Lung (tissue), 12 donors: ENCODE measurements around the gene SLC9A9. TPM values are rescaled to one million over a fixed set of nuclear protein-coding genes. Genes with fewer than 3 reads are reported as not detected.

ENCODE experiments used
- ATAC-seq: fragments of 200-7000 bp; cut with Tn5 transposase; one replicate; pipeline ENCODE4 v1.9.1; 2020; ENCODE audit warnings: moderate number of reproducible peaks; ENCODE audit not compliant: insufficient read depth, low FRiP score
- DNase-seq, 3 donors: peaks; one replicate each; pipeline ENCODE4 v3.0.0-alpha.2; 2013 to 2017
- H3K27ac ChIP-seq, 2 donors: one replicate each; pipeline ENCODE4 v1.5.1; 2013; ENCODE audit warnings: mild to moderate bottlenecking in 2 of 2, moderate library complexity in 2 of 2, control low read depth in 1 of 2, inconsistent platforms in 1 of 2, low read depth in 1 of 2, low read length in 1 of 2
- H3K27me3 ChIP-seq, 3 donors: one replicate each; pipeline ENCODE4 v1.5.1; 2013; ENCODE audit warnings: low read length in 2 of 3; ENCODE audit not compliant: control insufficient read depth in 3 of 3, insufficient read depth in 3 of 3
- H3K36me3 ChIP-seq, 4 donors: one replicate each; pipeline ENCODE4 v1.5.1; 2013; ENCODE audit warnings: low read length in 4 of 4, mild to moderate bottlenecking in 1 of 4, moderate library complexity in 1 of 4; ENCODE audit not compliant: control insufficient read depth in 4 of 4, insufficient read depth in 4 of 4
- H3K4me1 ChIP-seq, 5 donors: one replicate each; pipeline ENCODE4 v1.5.1; 2013; ENCODE audit warnings: low read length in 5 of 5, mild to moderate bottlenecking in 2 of 5, moderate library complexity in 1 of 5; ENCODE audit not compliant: control insufficient read depth in 5 of 5, insufficient read depth in 5 of 5
- H3K4me3 ChIP-seq: one replicate; pipeline ENCODE4 v1.5.1; 2013; ENCODE audit warnings: mild to moderate bottlenecking, control low read depth, moderate library complexity
- H3K9ac ChIP-seq, 2 donors: one replicate each; pipeline ENCODE4 v1.5.1; 2013; ENCODE audit warnings: low read length in 2 of 2, control low read depth in 1 of 2; ENCODE audit not compliant: insufficient read depth in 1 of 2
- H3K9me3 ChIP-seq, 4 donors: one replicate each; pipeline ENCODE4 v1.5.1; 2013; ENCODE audit warnings: low read length in 3 of 4, mild to moderate bottlenecking in 1 of 4, moderate library complexity in 1 of 4; ENCODE audit not compliant: control insufficient read depth in 4 of 4, insufficient read depth in 3 of 4
- CTCF ChIP-seq: IDR thresholded peaks from 2 replicates; pipeline ENCODE4 v1.5.1; 2012; ENCODE audit warnings: mild to moderate bottlenecking; ENCODE audit errors: control extremely low read depth, extremely low read depth
- WGBS, 2 donors: extraction: QIAGEN DNeasy Blood & Tissue Kit; methylation state at CpG; one replicate each; pipeline ENCODE4 v1.1.7; 2013; 5-methylcytosine and 5-hydroxymethylcytosine counted together
- polyA plus RNA-seq, 2 donors: library from polyadenylated mRNA; stranded (reverse); fragments of 200-250 nt; gene quantifications; one replicate each; pipeline ENCODE4 v1.2.1, GENCODE V29; 2013
- total RNA-seq, 2 donors: library from RNA; depleted of rRNA in 1 of 2; stranded (reverse); fragments of >200 nt in 1 of 2; gene quantifications; one replicate each; pipeline ENCODE4 v1.2.1, GENCODE V29; 2014 to 2021
- donor health status: control.
- donor health status: control.
- donor health status: Bipolar disorder and iron deficiency.
- donor health status: healthy.
- donor health status: DM: yes; HTN: yes; CAD: no.

Gene SLC9A9
- total and polyA plus RNA-seq, 4 donors: 2.2 to 66.3 (median 8.2) TPM

- DNase-seq (no peak), ATAC-seq (no peak)
- Histone ChIP-seq H3K4me3 (no peak overlapping the region), H3K36me3 (peaks cover 0 to 5% (median 2%) of the 10 kb centered on the region in 4 donors), H3K9me3 (peaks cover 0 to 8% (median 5%) of the 10 kb centered on the region in 4 donors), H3K9ac (no peak overlapping the region), H3K27me3 (no peaks in the 10 kb centered on the region), H3K27ac (no peak overlapping the region), H3K4me1 (peaks cover 0 to 17% (median 4%) of the 10 kb centered on the region in 5 donors)
- 98 to 99% methylated on average over 3 of the region's 3 CpGs for WGBS, 2 donors
- TF ChIP-seq CTCF: no peak
These were observed 207.5 kb downstream of the SLC9A9 start for GRCh38 chr3:143640774-143641173.

GRCh38 chr3:143637133-143637532 is 211.1 kb downstream of the SLC9A9 start:
- no peak for ATAC-seq
- Histone ChIP-seq H3K9ac (no peak overlapping the region), H3K4me3 (no peak overlapping the region), H3K36me3 (peaks cover 0 to 5% (median 2%) of the 10 kb centered on the region in 4 donors), H3K9me3 (peaks cover 0 to 8% (median 5%) of the 10 kb centered on the region in 4 donors), H3K27me3 (no peaks in the 10 kb centered on the region), H3K27ac (no peak overlapping the region), H3K4me1 (peaks cover 0 to 4% (median 0%) of the 10 kb centered on the region in 5 donors)
- no peak for TF ChIP-seq CTCF
- WGBS, 2 donors: 93 to 96% methylated on average over 1 of the region's 1 CpG
- DNase-seq: no peak

GRCh38 chr3:143634991-143635390 is 213.3 kb downstream of the SLC9A9 start:
- Histone ChIP-seq H3K27me3 (no peaks in the 10 kb centered on the region), H3K4me1 (no peaks in the 10 kb centered on the region), H3K36me3 (peaks cover 0 to 5% (median 2%) of the 10 kb centered on the region in 4 donors), H3K9me3 (peaks cover 0 to 8% (median 4%) of the 10 kb centered on the region in 4 donors), H3K4me3 (no peak overlapping the region), H3K27ac (no peak overlapping the region), H3K9ac (no peak overlapping the region)
- ATAC-seq (no peak), DNase-seq (no peak)
- TF ChIP-seq CTCF: no peak
- WGBS, 2 donors: 65 to 88% methylated on average over 4 of the region's 4 CpGs

GRCh38 chr3:143634427-143634826 is 213.8 kb downstream of the SLC9A9 start:
- Histone ChIP-seq H3K9me3 (peaks cover 0 to 8% (median 4%) of the 10 kb centered on the region in 4 donors), H3K36me3 (peaks cover 0 to 5% (median 2%) of the 10 kb centered on the region in 4 donors), H3K27ac (no peak overlapping the region), H3K4me3 (no peak overlapping the region), H3K4me1 (no peaks in the 10 kb centered on the region), H3K9ac (no peak overlapping the region), H3K27me3 (no peaks in the 10 kb centered on the region)
- no peak for DNase-seq
- ATAC-seq: no peak
- TF ChIP-seq CTCF: no peak
